ENCODE results near the gene KHDC1.

DNA sequence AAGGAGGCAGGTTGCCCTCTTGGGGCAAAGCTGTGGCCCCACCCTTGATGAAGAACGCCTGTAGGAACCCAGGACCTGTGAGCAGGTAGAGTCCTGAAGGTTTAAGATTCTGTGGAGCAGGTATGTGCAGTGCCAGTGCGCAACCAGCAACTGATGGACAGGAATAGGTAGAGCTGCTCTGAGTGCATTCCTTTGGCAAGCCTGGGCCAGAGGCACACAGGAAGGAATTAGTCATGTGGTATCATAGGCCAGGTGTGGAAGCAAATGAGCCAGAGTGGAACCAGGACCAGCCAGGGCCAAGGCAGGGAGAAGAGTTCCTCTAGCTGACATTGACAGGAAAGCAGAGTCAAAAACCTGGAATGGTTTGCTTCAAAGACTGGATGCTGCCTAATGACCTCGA lies 1.4 kb upstream of the KHDC1 start:
- TF ChIP-seq, protein P1, sequence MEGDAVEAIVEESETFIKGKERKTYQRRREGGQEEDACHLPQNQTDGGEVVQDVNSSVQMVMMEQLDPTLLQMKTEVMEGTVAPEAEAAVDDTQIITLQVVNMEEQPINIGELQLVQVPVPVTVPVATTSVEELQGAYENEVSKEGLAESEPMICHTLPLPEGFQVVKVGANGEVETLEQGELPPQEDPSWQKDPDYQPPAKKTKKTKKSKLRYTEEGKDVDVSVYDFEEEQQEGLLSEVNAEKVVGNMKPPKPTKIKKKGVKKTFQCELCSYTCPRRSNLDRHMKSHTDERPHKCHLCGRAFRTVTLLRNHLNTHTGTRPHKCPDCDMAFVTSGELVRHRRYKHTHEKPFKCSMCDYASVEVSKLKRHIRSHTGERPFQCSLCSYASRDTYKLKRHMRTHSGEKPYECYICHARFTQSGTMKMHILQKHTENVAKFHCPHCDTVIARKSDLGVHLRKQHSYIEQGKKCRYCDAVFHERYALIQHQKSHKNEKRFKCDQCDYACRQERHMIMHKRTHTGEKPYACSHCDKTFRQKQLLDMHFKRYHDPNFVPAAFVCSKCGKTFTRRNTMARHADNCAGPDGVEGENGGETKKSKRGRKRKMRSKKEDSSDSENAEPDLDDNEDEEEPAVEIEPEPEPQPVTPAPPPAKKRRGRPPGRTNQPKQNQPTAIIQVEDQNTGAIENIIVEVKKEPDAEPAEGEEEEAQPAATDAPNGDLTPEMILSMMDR (IDR thresholded peaks at IDR 0.05; ENCODE audit: low read length), result no peak
- no peak for TF ChIP-seq EZH2 (optimal IDR thresholded peaks at IDR 0.05; ENCODE audit: low read depth, low read length)
